WERI-Rb-1 (cell line): ENCODE results near the gene BRPF3.

Experiments used
- DNase-seq: peaks from one replicate; pipeline ENCODE4 v3.0.0-alpha.2; 2020
- H3K27ac ChIP-seq: fragments of 250-450 bp; sonication (Bioruptor Pico); 2 replicates; pipeline ENCODE4 v1.5.1; 2020; ENCODE audit warnings: mild to moderate bottlenecking, moderate library complexity
- H3K27me3 ChIP-seq: fragments of 250-450 bp; sonication (Bioruptor Pico); 2 replicates; pipeline ENCODE4 v1.5.1; 2021; ENCODE audit warnings: mild to moderate bottlenecking, low read depth, moderate library complexity; ENCODE audit not compliant: insufficient read depth, severe bottlenecking
- H3K36me3 ChIP-seq: fragments of 250-450 bp; sonication (Bioruptor Pico); 2 replicates; pipeline ENCODE4 v1.5.1; 2020; ENCODE audit warnings: mild to moderate bottlenecking, moderate library complexity
- H3K4me3 ChIP-seq: 2 replicates; pipeline ENCODE4 v1.5.1; 2011; ENCODE audit warnings: low read depth, mild to moderate bottlenecking, control low read depth, low read length
- H3K9me3 ChIP-seq: fragments of 250-450 bp; sonication (Bioruptor Pico); 2 replicates; pipeline ENCODE4 v1.5.1; 2021; ENCODE audit warnings: mild to moderate bottlenecking, moderate library complexity; ENCODE audit not compliant: severe bottlenecking
- TF ChIP-seq, protein P1 (sequence below): IDR thresholded peaks from 2 replicates; pipeline ENCODE4 v1.5.1; 2011; ENCODE audit warnings: low read depth, mild to moderate bottlenecking, control low read depth, inconsistent platforms, low read length

The BRPF3 gene

GRCh38 chr6:36248980-36249379 is 52.4 kb downstream of the BRPF3 start:
- TF ChIP-seq, protein P1, sequence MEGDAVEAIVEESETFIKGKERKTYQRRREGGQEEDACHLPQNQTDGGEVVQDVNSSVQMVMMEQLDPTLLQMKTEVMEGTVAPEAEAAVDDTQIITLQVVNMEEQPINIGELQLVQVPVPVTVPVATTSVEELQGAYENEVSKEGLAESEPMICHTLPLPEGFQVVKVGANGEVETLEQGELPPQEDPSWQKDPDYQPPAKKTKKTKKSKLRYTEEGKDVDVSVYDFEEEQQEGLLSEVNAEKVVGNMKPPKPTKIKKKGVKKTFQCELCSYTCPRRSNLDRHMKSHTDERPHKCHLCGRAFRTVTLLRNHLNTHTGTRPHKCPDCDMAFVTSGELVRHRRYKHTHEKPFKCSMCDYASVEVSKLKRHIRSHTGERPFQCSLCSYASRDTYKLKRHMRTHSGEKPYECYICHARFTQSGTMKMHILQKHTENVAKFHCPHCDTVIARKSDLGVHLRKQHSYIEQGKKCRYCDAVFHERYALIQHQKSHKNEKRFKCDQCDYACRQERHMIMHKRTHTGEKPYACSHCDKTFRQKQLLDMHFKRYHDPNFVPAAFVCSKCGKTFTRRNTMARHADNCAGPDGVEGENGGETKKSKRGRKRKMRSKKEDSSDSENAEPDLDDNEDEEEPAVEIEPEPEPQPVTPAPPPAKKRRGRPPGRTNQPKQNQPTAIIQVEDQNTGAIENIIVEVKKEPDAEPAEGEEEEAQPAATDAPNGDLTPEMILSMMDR = peak; percentile 30; the same call in 1 of the 2 replicates
- H3K27ac ChIP-seq = no peak overlapping the region
- no peaks in the 10 kb centered on the region for H3K27me3 ChIP-seq
- no peak overlapping the region for H3K4me3 ChIP-seq
- DNase-seq = no peak
- H3K36me3 ChIP-seq = no peaks in the 10 kb centered on the region
- H3K9me3 ChIP-seq = no peaks in the 10 kb centered on the region

- Histone ChIP-seq H3K27me3 (no peaks in the 10 kb centered on the region), H3K27ac (no peak overlapping the region), H3K9me3 (no peaks in the 10 kb centered on the region), H3K4me3 (no peak overlapping the region), H3K36me3 (no peaks in the 10 kb centered on the region)
- TF ChIP-seq, protein P1 = no peak
- no peak for DNase-seq
Observed at GRCh38 chr6:36249536-36249935, 53.0 kb downstream of the BRPF3 start.

DNA sequence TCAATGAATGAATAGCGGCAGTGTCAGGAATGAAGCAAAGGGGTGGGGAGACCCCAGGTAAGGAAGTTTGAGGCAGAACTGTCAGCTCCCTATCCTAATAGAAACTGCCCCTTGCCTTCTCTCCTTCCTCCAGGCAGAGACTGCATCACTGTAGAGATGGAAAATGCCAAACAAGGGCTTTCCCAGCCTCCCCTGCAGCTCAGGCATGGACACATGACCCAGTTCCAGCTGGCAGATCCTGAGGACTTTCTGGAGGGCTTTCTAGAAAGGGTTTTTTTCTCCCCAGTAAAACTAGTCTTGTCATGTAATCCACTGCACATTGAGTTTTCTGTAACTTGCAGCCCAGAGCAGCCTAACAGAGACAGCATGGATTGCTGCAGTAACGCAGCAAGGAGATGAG is 55.5 kb downstream of the BRPF3 start:
- no peak overlapping the region for H3K27ac ChIP-seq
- no peak overlapping the region for H3K4me3 ChIP-seq
- DNase-seq = no peak
- peaks cover 2% of the 10 kb centered on the region for H3K9me3 ChIP-seq
- H3K27me3 ChIP-seq = no peaks in the 10 kb centered on the region
- TF ChIP-seq, protein P1 = no peak
- no peaks in the 10 kb centered on the region for H3K36me3 ChIP-seq

GRCh38 chr6:36263390-36264000 is 67.0 kb downstream of the BRPF3 start:
- H3K9me3 ChIP-seq = peaks cover 5% of the 10 kb centered on the region
- no peak overlapping the region for H3K4me3 ChIP-seq
- TF ChIP-seq, protein P1 = no peak
- no peaks in the 10 kb centered on the region for H3K27me3 ChIP-seq
- H3K27ac ChIP-seq = no peak overlapping the region
- H3K36me3 ChIP-seq = no peaks in the 10 kb centered on the region
- DNase-seq = no peak

GRCh38 chr6:36265744-36266143 is 69.2 kb downstream of the BRPF3 start:
- Histone ChIP-seq H3K36me3 (no peaks in the 10 kb centered on the region), H3K27ac (no peak overlapping the region), H3K27me3 (no peaks in the 10 kb centered on the region), H3K9me3 (peaks cover 5% of the 10 kb centered on the region), H3K4me3 (no peak overlapping the region)
- TF ChIP-seq, protein P1 = no peak
- DNase-seq = no peak

GRCh38 chr6:36266913-36267644 is 70.5 kb downstream of the BRPF3 start:
- TF ChIP-seq, protein P1 = no peak
- H3K36me3 ChIP-seq = no peaks in the 10 kb centered on the region
- no peaks in the 10 kb centered on the region for H3K27me3 ChIP-seq
- DNase-seq = no peak
- H3K9me3 ChIP-seq = peaks cover 13% of the 10 kb centered on the region
- no peak overlapping the region for H3K4me3 ChIP-seq
- H3K27ac ChIP-seq = no peak overlapping the region
